ENCODE data around the gene C3.
"Not testable (repeated sequence)": the region's sequence is repeated elsewhere in the genome, so short reads cannot be mapped to it uniquely, and the experiment has no call there.

The C3 gene

GRCh38 chr19:6713773-6714692, 6.4 kb downstream of the C3 start:
- no peak for DNase-seq (ENCODE audit: low spot score)

- no peak for DNase-seq (ENCODE audit: low spot score)
Observed at GRCh38 chr19:6712692-6713670, 7.5 kb downstream of the C3 start.

GRCh38 chr19:6712231-6712630, 8.2 kb downstream of the C3 start:
- no peak for DNase-seq (ENCODE audit: low spot score)

- DNase-seq (ENCODE audit: low spot score), result no peak
Observed at GRCh38 chr19:6711605-6712004, 8.8 kb downstream of the C3 start.

GRCh38 chr19:6711078-6711361, 9.4 kb downstream of the C3 start:
- DNase-seq (ENCODE audit: low spot score), result no peak

- DNase-seq (ENCODE audit: low spot score), result no peak
Observed at GRCh38 chr19:6710273-6711077, 10.0 kb downstream of the C3 start.

GRCh38 chr19:6709549-6709948, 10.9 kb downstream of the C3 start:
- no peak for DNase-seq (ENCODE audit: low spot score)

- DNase-seq (ENCODE audit: low spot score), result not testable (repeated sequence)
Observed at GRCh38 chr19:6708913-6709312, 11.5 kb downstream of the C3 start.

GRCh38 chr19:6708346-6708745, 12.1 kb downstream of the C3 start:
- DNase-seq (ENCODE audit: low spot score), result no peak

GRCh38 chr19:6707658-6708018, 12.8 kb downstream of the C3 start:
- DNase-seq (ENCODE audit: low spot score), result no peak

- no peak for DNase-seq (ENCODE audit: low spot score)
Observed at GRCh38 chr19:6707011-6707657, 13.3 kb downstream of the C3 start.

- no peak for DNase-seq (ENCODE audit: low spot score)
Observed at GRCh38 chr19:6706633-6706958, 13.9 kb downstream of the C3 start.

- no peak for DNase-seq (ENCODE audit: low spot score)
Observed at GRCh38 chr19:6705931-6706632, 14.4 kb downstream of the C3 start.

GRCh38 chr19:6700586-6701316, 19.7 kb downstream of the C3 start:
- no peak for DNase-seq (ENCODE audit: low spot score)

GRCh38 chr19:6699935-6700334, 20.5 kb downstream of the C3 start:
- no peak for DNase-seq (ENCODE audit: low spot score)

- no peak for DNase-seq (ENCODE audit: low spot score)
Observed at GRCh38 chr19:6697291-6697690, 23.2 kb downstream of the C3 start.

GRCh38 chr19:6696239-6696820, 24.1 kb downstream of the C3 start:
- DNase-seq (ENCODE audit: low spot score), result no peak

GRCh38 chr19:6694147-6694815, 26.2 kb downstream of the C3 start:
- no peak for DNase-seq (ENCODE audit: low spot score)

GRCh38 chr19:6693681-6694080, 26.8 kb downstream of the C3 start:
- DNase-seq (ENCODE audit: low spot score), result no peak

- DNase-seq (ENCODE audit: low spot score), result no peak
Observed at GRCh38 chr19:6693056-6693471, 27.4 kb downstream of the C3 start.

Measured in AG20443 (cell line).